ENCODE results near the gene NFAM1.

Gene NFAM1

GRCh38 chr22:42417645-42418305 is 14.4 kb downstream of the NFAM1 start:
- Histone ChIP-seq H3K9ac (ENCODE audit: low read length in 5 of 5) (no peak overlapping the region), H3K4me3 (ENCODE audit: low read depth in 1 of 5, low read length in 5 of 5) (no peak overlapping the region), H3K9me3 (ENCODE audit: control insufficient read depth in 5 of 5, low read length in 5 of 5) (no peaks in the 10 kb centered on the region), H3K4me1 (ENCODE audit: control insufficient read depth in 5 of 5, insufficient read depth in 5 of 5, low read length in 5 of 5) (peaks cover 3 to 13% (median 10%) of the 10 kb centered on the region in 5 donors), H3K36me3 (ENCODE audit: control insufficient read depth in 5 of 5, insufficient read depth in 5 of 5, low read length in 5 of 5) (no peaks in the 10 kb centered on the region), H3K27ac (ENCODE audit: low read depth, low read length) (no peak overlapping the region), H3K27me3 (ENCODE audit: control insufficient read depth in 5 of 5, insufficient read depth in 4 of 5, low read length in 5 of 5) (peaks cover 0 to 8% (median 7%) of the 10 kb centered on the region in 5 donors)

GRCh38 chr22:42416671-42417230 is 15.5 kb downstream of the NFAM1 start:
- H3K36me3 ChIP-seq (ENCODE audit: control insufficient read depth in 5 of 5, insufficient read depth in 5 of 5, low read length in 5 of 5) = no peaks in the 10 kb centered on the region
- no peaks in the 10 kb centered on the region for H3K9me3 ChIP-seq (ENCODE audit: control insufficient read depth in 5 of 5, low read length in 5 of 5)
- peaks cover 0 to 8% (median 7%) of the 10 kb centered on the region in 5 donors for H3K27me3 ChIP-seq (ENCODE audit: control insufficient read depth in 5 of 5, insufficient read depth in 4 of 5, low read length in 5 of 5)
- no peak overlapping the region for H3K27ac ChIP-seq (ENCODE audit: low read depth, low read length)
- H3K9ac ChIP-seq (ENCODE audit: low read length in 5 of 5) = no peak overlapping the region
- no peak overlapping the region for H3K4me3 ChIP-seq (ENCODE audit: low read depth in 1 of 5, low read length in 5 of 5)
- peaks cover 3 to 13% (median 10%) of the 10 kb centered on the region in 5 donors for H3K4me1 ChIP-seq (ENCODE audit: control insufficient read depth in 5 of 5, insufficient read depth in 5 of 5, low read length in 5 of 5)

GRCh38 chr22:42414565-42415303 is 17.5 kb downstream of the NFAM1 start:
- Histone ChIP-seq H3K9ac (ENCODE audit: low read length in 5 of 5) (no peak overlapping the region), H3K4me3 (ENCODE audit: low read depth in 1 of 5, low read length in 5 of 5) (no peak overlapping the region), H3K27ac (ENCODE audit: low read depth, low read length) (no peak overlapping the region), H3K27me3 (ENCODE audit: control insufficient read depth in 5 of 5, insufficient read depth in 4 of 5, low read length in 5 of 5) (peaks cover 0 to 11% (median 8%) of the 10 kb centered on the region in 5 donors), H3K36me3 (ENCODE audit: control insufficient read depth in 5 of 5, insufficient read depth in 5 of 5, low read length in 5 of 5) (peaks cover 0 to 7% (median 0%) of the 10 kb centered on the region in 5 donors), H3K4me1 (ENCODE audit: control insufficient read depth in 5 of 5, insufficient read depth in 5 of 5, low read length in 5 of 5) (peaks cover 3 to 13% (median 10%) of the 10 kb centered on the region in 5 donors), H3K9me3 (ENCODE audit: control insufficient read depth in 5 of 5, low read length in 5 of 5) (no peaks in the 10 kb centered on the region)

- H3K4me3 ChIP-seq (ENCODE audit: low read depth in 1 of 5, low read length in 5 of 5) = no peak overlapping the region
- H3K36me3 ChIP-seq (ENCODE audit: control insufficient read depth in 5 of 5, insufficient read depth in 5 of 5, low read length in 5 of 5) = peaks cover 0 to 13% (median 0%) of the 10 kb centered on the region in 5 donors
- no peak overlapping the region for H3K27ac ChIP-seq (ENCODE audit: low read depth, low read length)
- peaks cover 0 to 6% (median 3%) of the 10 kb centered on the region in 5 donors for H3K4me1 ChIP-seq (ENCODE audit: control insufficient read depth in 5 of 5, insufficient read depth in 5 of 5, low read length in 5 of 5)
- H3K9ac ChIP-seq (ENCODE audit: low read length in 5 of 5) = no peak overlapping the region
- no peaks in the 10 kb centered on the region for H3K9me3 ChIP-seq (ENCODE audit: control insufficient read depth in 5 of 5, low read length in 5 of 5)
- peaks cover 0 to 7% (median 6%) of the 10 kb centered on the region in 5 donors for H3K27me3 ChIP-seq (ENCODE audit: control insufficient read depth in 5 of 5, insufficient read depth in 4 of 5, low read length in 5 of 5)
Observed at GRCh38 chr22:42414021-42414420, 18.2 kb downstream of the NFAM1 start.

- Histone ChIP-seq H3K36me3 (ENCODE audit: control insufficient read depth in 5 of 5, insufficient read depth in 5 of 5, low read length in 5 of 5) (peaks cover 0 to 23% (median 0%) of the 10 kb centered on the region in 5 donors), H3K27me3 (ENCODE audit: control insufficient read depth in 5 of 5, insufficient read depth in 4 of 5, low read length in 5 of 5) (peaks cover 0 to 7% (median 2%) of the 10 kb centered on the region in 5 donors), H3K4me3 (ENCODE audit: low read depth in 1 of 5, low read length in 5 of 5) (no peak overlapping the region), H3K9ac (ENCODE audit: low read length in 5 of 5) (no peak overlapping the region), H3K9me3 (ENCODE audit: control insufficient read depth in 5 of 5, low read length in 5 of 5) (no peaks in the 10 kb centered on the region), H3K27ac (ENCODE audit: low read depth, low read length) (no peak overlapping the region), H3K4me1 (ENCODE audit: control insufficient read depth in 5 of 5, insufficient read depth in 5 of 5, low read length in 5 of 5) (no peaks in the 10 kb centered on the region)
Observed at GRCh38 chr22:42412744-42413333, 19.4 kb downstream of the NFAM1 start.

GRCh38 chr22:42410708-42411107 is 21.5 kb downstream of the NFAM1 start:
- H3K9ac ChIP-seq (ENCODE audit: low read length in 5 of 5) = no peak overlapping the region
- H3K9me3 ChIP-seq (ENCODE audit: control insufficient read depth in 5 of 5, low read length in 5 of 5) = no peaks in the 10 kb centered on the region
- H3K27me3 ChIP-seq (ENCODE audit: control insufficient read depth in 5 of 5, insufficient read depth in 4 of 5, low read length in 5 of 5) = peaks cover 0 to 4% (median under 1%) of the 10 kb centered on the region in 5 donors
- no peaks in the 10 kb centered on the region for H3K4me1 ChIP-seq (ENCODE audit: control insufficient read depth in 5 of 5, insufficient read depth in 5 of 5, low read length in 5 of 5)
- H3K36me3 ChIP-seq (ENCODE audit: control insufficient read depth in 5 of 5, insufficient read depth in 5 of 5, low read length in 5 of 5) = peaks cover 0 to 23% (median 0%) of the 10 kb centered on the region in 5 donors
- no peak overlapping the region for H3K27ac ChIP-seq (ENCODE audit: low read depth, low read length)
- no peak overlapping the region for H3K4me3 ChIP-seq (ENCODE audit: low read depth in 1 of 5, low read length in 5 of 5)

- Histone ChIP-seq H3K36me3 (ENCODE audit: control insufficient read depth in 5 of 5, insufficient read depth in 5 of 5, low read length in 5 of 5) (peaks cover 0 to 25% (median 0%) of the 10 kb centered on the region in 5 donors), H3K4me1 (ENCODE audit: control insufficient read depth in 5 of 5, insufficient read depth in 5 of 5, low read length in 5 of 5) (no peaks in the 10 kb centered on the region), H3K27ac (ENCODE audit: low read depth, low read length) (no peak overlapping the region), H3K27me3 (ENCODE audit: control insufficient read depth in 5 of 5, insufficient read depth in 4 of 5, low read length in 5 of 5) (peaks cover 0 to 7% (median 4%) of the 10 kb centered on the region in 5 donors), H3K9ac (ENCODE audit: low read length in 5 of 5) (no peak overlapping the region), H3K9me3 (ENCODE audit: control insufficient read depth in 5 of 5, low read length in 5 of 5) (no peaks in the 10 kb centered on the region), H3K4me3 (ENCODE audit: low read depth in 1 of 5, low read length in 5 of 5) (no peak overlapping the region)
Observed at GRCh38 chr22:42408810-42409529, 23.2 kb downstream of the NFAM1 start.

- Histone ChIP-seq H3K36me3 (ENCODE audit: control insufficient read depth in 5 of 5, insufficient read depth in 5 of 5, low read length in 5 of 5) (peaks cover 0 to 25% (median 0%) of the 10 kb centered on the region in 5 donors), H3K9ac (ENCODE audit: low read length in 5 of 5) (no peak overlapping the region), H3K27me3 (ENCODE audit: control insufficient read depth in 5 of 5, insufficient read depth in 4 of 5, low read length in 5 of 5) (peaks cover 0 to 7% (median 4%) of the 10 kb centered on the region in 5 donors), H3K27ac (ENCODE audit: low read depth, low read length) (no peak overlapping the region), H3K4me3 (ENCODE audit: low read depth in 1 of 5, low read length in 5 of 5) (no peak overlapping the region), H3K9me3 (ENCODE audit: control insufficient read depth in 5 of 5, low read length in 5 of 5) (no peaks in the 10 kb centered on the region), H3K4me1 (ENCODE audit: control insufficient read depth in 5 of 5, insufficient read depth in 5 of 5, low read length in 5 of 5) (no peaks in the 10 kb centered on the region)
Observed at GRCh38 chr22:42408276-42408675, 23.9 kb downstream of the NFAM1 start.

GRCh38 chr22:42404266-42404665 is 27.9 kb downstream of the NFAM1 start:
- Histone ChIP-seq H3K27me3 (ENCODE audit: control insufficient read depth in 5 of 5, insufficient read depth in 4 of 5, low read length in 5 of 5) (peaks cover 0 to 8% (median 4%) of the 10 kb centered on the region in 5 donors), H3K36me3 (ENCODE audit: control insufficient read depth in 5 of 5, insufficient read depth in 5 of 5, low read length in 5 of 5) (peaks cover 0 to 14% (median 0%) of the 10 kb centered on the region in 5 donors), H3K9me3 (ENCODE audit: control insufficient read depth in 5 of 5, low read length in 5 of 5) (no peaks in the 10 kb centered on the region), H3K27ac (ENCODE audit: low read depth, low read length) (no peak overlapping the region), H3K4me1 (ENCODE audit: control insufficient read depth in 5 of 5, insufficient read depth in 5 of 5, low read length in 5 of 5) (no peaks in the 10 kb centered on the region), H3K9ac (ENCODE audit: low read length in 5 of 5) (no peak overlapping the region), H3K4me3 (ENCODE audit: low read depth in 1 of 5, low read length in 5 of 5) (no peak overlapping the region)
